Measurements from ENCODE around the gene CACNA1B. TPM values are rescaled to one million over a fixed set of nuclear protein-coding genes. Genes with fewer than 3 reads are reported as not detected.

CACNA1B gene
- total RNA-seq, 1 experiment from 2014 or later = 1.7 TPM

DNA sequence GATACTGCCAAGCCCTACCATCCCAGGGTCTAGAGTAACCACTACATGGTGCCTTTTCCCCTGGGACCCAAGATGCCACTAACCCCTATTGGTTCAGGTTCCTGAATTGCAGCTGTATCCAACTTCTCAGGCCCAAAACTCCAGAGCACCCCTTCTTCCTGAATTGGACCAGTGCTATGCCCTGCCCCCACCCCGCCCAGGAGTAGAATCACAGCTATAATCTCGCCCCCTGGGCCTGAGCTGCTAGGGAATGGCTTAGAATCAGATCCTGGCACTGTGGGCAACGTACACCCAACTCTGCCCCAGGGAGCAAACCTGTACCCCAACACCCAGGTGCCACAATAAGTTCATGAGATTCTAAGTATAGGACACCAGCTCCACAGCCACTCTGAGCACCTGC lies 206.3 kb downstream of the CACNA1B start:
- no peak for ATAC-seq
- Histone ChIP-seq H3K4me3 (replicated peaks in 1 of 2; ENCODE audit: low read depth in 1 of 2, low read length in 2 of 2) (no peak overlapping the region), H3K9ac (ENCODE audit: low read length) (no peak overlapping the region), H3K9me2 (ENCODE audit: insufficient read depth) (no peaks in the 10 kb centered on the region), H3K4me2 (ENCODE audit: low read length) (no peak overlapping the region), H3K36me3 (ENCODE audit: control insufficient read depth in 1 of 2, insufficient read depth in 2 of 2, low read length in 2 of 2) (no peaks in the 10 kb centered on the region), H3K4me1 (ENCODE audit: control insufficient read depth in 1 of 2, insufficient read depth in 2 of 2, low read length in 2 of 2) (no peaks in the 10 kb centered on the region), H3K27me3 (ENCODE audit: insufficient read depth, low read length) (no peaks in the 10 kb centered on the region), H2AFZ (ENCODE audit: low read depth, low read length, poor library complexity, severe bottlenecking) (no peak overlapping the region), H3K9me3 (ENCODE audit: control insufficient read depth in 1 of 2, insufficient read depth in 1 of 2, low read depth in 1 of 2, low read length in 2 of 2) (peaks cover 4 to 15% of the 10 kb centered on the region in 2 experiments; a peak in 3 of 4 replicates), H3K27ac (ENCODE audit: low read depth, low read length) (no peak overlapping the region), H4K20me1 (ENCODE audit: insufficient read depth) (no peaks in the 10 kb centered on the region), H3K79me2 (ENCODE audit: insufficient read depth, low read length) (no peaks in the 10 kb centered on the region)
- ChIA-PET RAD21 (ENCODE audit: low non-redundant PET in 1 of 2, low total read pairs in 2 of 2, uncharacterized antibody in 2 of 2, unreplicated experiment in 2 of 2) (no interaction called here), POLR2A (no interaction called here), CTCF (no interaction called here)
- TF ChIP-seq, protein P1, sequence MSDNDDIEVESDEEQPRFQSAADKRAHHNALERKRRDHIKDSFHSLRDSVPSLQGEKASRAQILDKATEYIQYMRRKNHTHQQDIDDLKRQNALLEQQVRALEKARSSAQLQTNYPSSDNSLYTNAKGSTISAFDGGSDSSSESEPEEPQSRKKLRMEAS (IDR thresholded peaks at IDR 0.05) = no peak
- TF ChIP-seq EZH2phosphoT487 (IDR thresholded peaks at IDR 0.05; ENCODE audit: borderline replicate concordance) = no peak
- TF ChIP-seq EGR1 (IDR thresholded peaks at IDR 0.05; ENCODE audit: low read depth) = no peak
- no peak for TF ChIP-seq REST (IDR thresholded peaks at IDR 0.05; ENCODE audit: low read depth)
- TF ChIP-seq, protein P2, sequence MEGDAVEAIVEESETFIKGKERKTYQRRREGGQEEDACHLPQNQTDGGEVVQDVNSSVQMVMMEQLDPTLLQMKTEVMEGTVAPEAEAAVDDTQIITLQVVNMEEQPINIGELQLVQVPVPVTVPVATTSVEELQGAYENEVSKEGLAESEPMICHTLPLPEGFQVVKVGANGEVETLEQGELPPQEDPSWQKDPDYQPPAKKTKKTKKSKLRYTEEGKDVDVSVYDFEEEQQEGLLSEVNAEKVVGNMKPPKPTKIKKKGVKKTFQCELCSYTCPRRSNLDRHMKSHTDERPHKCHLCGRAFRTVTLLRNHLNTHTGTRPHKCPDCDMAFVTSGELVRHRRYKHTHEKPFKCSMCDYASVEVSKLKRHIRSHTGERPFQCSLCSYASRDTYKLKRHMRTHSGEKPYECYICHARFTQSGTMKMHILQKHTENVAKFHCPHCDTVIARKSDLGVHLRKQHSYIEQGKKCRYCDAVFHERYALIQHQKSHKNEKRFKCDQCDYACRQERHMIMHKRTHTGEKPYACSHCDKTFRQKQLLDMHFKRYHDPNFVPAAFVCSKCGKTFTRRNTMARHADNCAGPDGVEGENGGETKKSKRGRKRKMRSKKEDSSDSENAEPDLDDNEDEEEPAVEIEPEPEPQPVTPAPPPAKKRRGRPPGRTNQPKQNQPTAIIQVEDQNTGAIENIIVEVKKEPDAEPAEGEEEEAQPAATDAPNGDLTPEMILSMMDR (IDR thresholded peaks at IDR 0.05 in 2 of 3, conservative IDR thresholded peaks at IDR 0.05 in 1 of 3; ENCODE audit: borderline replicate concordance in 1 of 3, insufficient read depth in 1 of 3, low read depth in 2 of 3, low read length in 2 of 3) = no peak
- TF ChIP-seq TCF7L2 (IDR thresholded peaks at IDR 0.05; ENCODE audit: borderline replicate concordance, extremely low read depth, insufficient read depth, insufficient read length) = no peak
- intact Hi-C loops (cut with micrococcal nuclease) = loop anchor here (10.0 kb wide), 1 partner anchor 159 kb away; no protein-coding TSS in a partner anchor
- DNase-seq (ENCODE audit: low read depth, low spot score) = no peak
- BruUV-seq (replicated peaks) = no TSS peak
